Measurements from ENCODE around the gene PDXK.

- no peak for TF ChIP-seq ZNF384 (IDR thresholded peaks at IDR 0.05; ENCODE audit: borderline replicate concordance, low read depth, low read length)
- no peak for TF ChIP-seq ASH2L (IDR thresholded peaks at IDR 0.05; ENCODE audit: borderline replicate concordance, low read depth)
- no peak for TF ChIP-seq CEBPB (IDR thresholded peaks at IDR 0.05; ENCODE audit: borderline replicate concordance in 1 of 2, low read depth in 2 of 2, low read length in 2 of 2)
- TF ChIP-seq ATF2 (IDR thresholded peaks at IDR 0.05; ENCODE audit: low read length): no peak
- TF ChIP-seq USF2 (IDR thresholded peaks at IDR 0.05; ENCODE audit: borderline replicate concordance, low read depth, low read length): no peak
- TF ChIP-seq SPI1 (IDR thresholded peaks at IDR 0.05; ENCODE audit: borderline replicate concordance, insufficient read depth, low read depth, low read length): no peak
- TF ChIP-seq CUX1 (IDR thresholded peaks at IDR 0.05; ENCODE audit: insufficient replicate concordance, low read depth, low read length): no peak
- TF ChIP-seq CTCF (IDR thresholded peaks at IDR 0.05 in 2 of 3, conservative IDR thresholded peaks at IDR 0.05 in 1 of 3; ENCODE audit: control insufficient read depth in 2 of 3, extremely low read depth in 1 of 3, insufficient read depth in 1 of 3, low read depth in 3 of 3, low read length in 3 of 3): no peak
- no peak for TF ChIP-seq POU2F2 (IDR thresholded peaks at IDR 0.05; ENCODE audit: borderline replicate concordance, low read depth, low read length)
- no peak for TF ChIP-seq RFX5 (IDR thresholded peaks at IDR 0.05; ENCODE audit: low read depth, low read length)
- no peak for TF ChIP-seq EZH2 (IDR thresholded peaks at IDR 0.05; ENCODE audit: borderline replicate concordance, control insufficient read depth, low read depth, low read length)
Observed at GRCh38 chr21:43675871-43676270, 43.1 kb upstream of the PDXK start.

Data from GM12878 (cell line).